Psoas muscle (tissue), 8 donors: ENCODE data around the gene FDX1. TPM values are rescaled to one million over a fixed set of nuclear protein-coding genes. Genes with fewer than 3 reads are reported as not detected.

ENCODE experiments used
- ATAC-seq, 4 donors: fragments of 200-7000 bp; cut with Tn5 transposase; one replicate each; pipeline ENCODE4 v1.9.1; 2020; ENCODE audit warnings: moderate library complexity in 3 of 4, mild to moderate bottlenecking in 2 of 4
- DNase-seq, 2 donors: peaks; one replicate each; pipeline ENCODE4 v3.0.0-alpha.2; 2020
- H3K27ac ChIP-seq: fragments of 200-600 bp; one replicate; pipeline ENCODE4 v1.8.0; 2022
- H3K27me3 ChIP-seq, 3 donors: fragments of 200-600 bp in 1 of 3; one replicate each; pipeline versions ENCODE4 v1.6.1 to v1.8.0; 2013 to 2022; ENCODE audit warnings: low read length in 2 of 3, mild to moderate bottlenecking in 2 of 3, moderate library complexity in 1 of 3; ENCODE audit not compliant: insufficient read depth in 3 of 3
- H3K36me3 ChIP-seq, 2 donors: fragments of 200-600 bp in 1 of 2; one replicate each; pipeline versions ENCODE4 v1.6.1 to v1.8.0; 2013 to 2022; ENCODE audit warnings: low read depth in 1 of 2, mild to moderate bottlenecking in 1 of 2, moderate library complexity in 1 of 2; ENCODE audit not compliant: insufficient read depth in 1 of 2
- H3K4me1 ChIP-seq: fragments of 200-600 bp; one replicate; pipeline ENCODE4 v1.8.0; 2022
- H3K4me3 ChIP-seq: fragments of 200-600 bp; one replicate; pipeline ENCODE4 v1.8.0; 2022; ENCODE audit warnings: mild to moderate bottlenecking
- H3K9me3 ChIP-seq: fragments of 200-600 bp; one replicate; pipeline ENCODE4 v1.8.0; 2022
- WGBS, 3 donors: extraction: QIAGEN DNeasy Blood & Tissue Kit; methylation state at CpG; one replicate each; pipeline versions ENCODE4 v1.1.6 to v1.1.7; 2013; 5-methylcytosine and 5-hydroxymethylcytosine counted together
- intact Hi-C, 2 donors: fragments of 100-400 bp; cut with DNase I; formaldehyde crosslinking; loops; one replicate each; pipeline versions ENCODE4 v1.11.0 to v1.14.2; 2022
- polyA plus RNA-seq, 3 donors: library from polyadenylated mRNA; stranded (reverse); fragments of 200-250 nt; gene quantifications; one replicate each; pipeline ENCODE4 v1.2.3, GENCODE V29; 2013
- total RNA-seq, 4 donors: library from RNA; stranded (reverse); fragmentation: NEBNext Ultra II Directional in 2 of 4; extraction: Animal tissue kit (Norgen Biotek cat#: 25700) in 2 of 4; gene quantifications; one replicate each; pipeline versions ENCODE4 v1.2.1 to v1.2.4, GENCODE V29; 2021 to 2023
- TF ChIP-seq, protein P1 (sequence below): fragments of 200-600 bp; IDR thresholded peaks from one replicate; pipeline ENCODE4 v1.8.0; 2022; ENCODE audit warnings: antibody characterized with exemption
- donor health status: healthy with polysubstance abuse.
- donor health status: DM: no; HTN: no; CAD: no; lungs with moderate emphysema.
- donor health status: Bipolar disorder and iron deficiency.
- donor health status: healthy.
- donor health status: DM: yes; HTN: yes; CAD: no.
- donor health status: DM: no; HTN: no; CAD: no.
- donor health status: DM: no; HTN: no; CAD: no.
- donor health status: DM: yes; HTN: yes; CAD: no.

FDX1 gene
- total and polyA plus RNA-seq, 7 donors: 13.6 to 23.7 (median 15.2) TPM

DNA sequence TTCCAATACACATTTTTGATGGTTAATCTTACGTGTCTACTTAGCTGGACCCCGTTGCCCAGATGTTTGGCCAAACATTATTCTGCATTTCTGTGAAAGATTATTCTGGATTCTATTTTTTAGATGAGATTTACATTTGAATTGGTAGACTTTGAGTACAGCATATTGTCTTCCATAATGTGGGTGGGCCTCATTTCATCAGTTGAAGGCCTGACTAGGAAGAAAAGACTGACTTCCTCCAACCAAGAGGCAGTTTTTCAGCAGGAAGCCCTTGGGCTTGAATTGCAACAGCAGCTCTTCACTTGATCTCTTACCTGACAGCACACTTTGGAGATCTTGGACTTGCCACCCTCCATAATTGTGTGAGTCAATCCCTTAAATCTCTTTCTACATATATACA lies 58.7 kb downstream of the FDX1 start:
- WGBS, 3 donors: 56 to 87% (median 70%) methylated on average over 2 of the region's 2 CpGs
- no peaks in the 10 kb centered on the region for H3K27me3 ChIP-seq
- intact Hi-C loops: no loop called here
- H3K36me3 ChIP-seq: no peaks in the 10 kb centered on the region
- no peak overlapping the region for H3K27ac ChIP-seq
- ATAC-seq (no peak), DNase-seq (no peak)
- TF ChIP-seq, protein P1, sequence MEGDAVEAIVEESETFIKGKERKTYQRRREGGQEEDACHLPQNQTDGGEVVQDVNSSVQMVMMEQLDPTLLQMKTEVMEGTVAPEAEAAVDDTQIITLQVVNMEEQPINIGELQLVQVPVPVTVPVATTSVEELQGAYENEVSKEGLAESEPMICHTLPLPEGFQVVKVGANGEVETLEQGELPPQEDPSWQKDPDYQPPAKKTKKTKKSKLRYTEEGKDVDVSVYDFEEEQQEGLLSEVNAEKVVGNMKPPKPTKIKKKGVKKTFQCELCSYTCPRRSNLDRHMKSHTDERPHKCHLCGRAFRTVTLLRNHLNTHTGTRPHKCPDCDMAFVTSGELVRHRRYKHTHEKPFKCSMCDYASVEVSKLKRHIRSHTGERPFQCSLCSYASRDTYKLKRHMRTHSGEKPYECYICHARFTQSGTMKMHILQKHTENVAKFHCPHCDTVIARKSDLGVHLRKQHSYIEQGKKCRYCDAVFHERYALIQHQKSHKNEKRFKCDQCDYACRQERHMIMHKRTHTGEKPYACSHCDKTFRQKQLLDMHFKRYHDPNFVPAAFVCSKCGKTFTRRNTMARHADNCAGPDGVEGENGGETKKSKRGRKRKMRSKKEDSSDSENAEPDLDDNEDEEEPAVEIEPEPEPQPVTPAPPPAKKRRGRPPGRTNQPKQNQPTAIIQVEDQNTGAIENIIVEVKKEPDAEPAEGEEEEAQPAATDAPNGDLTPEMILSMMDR: no peak
- no peak overlapping the region for H3K4me3 ChIP-seq
- H3K4me1 ChIP-seq: no peaks in the 10 kb centered on the region
- no peaks in the 10 kb centered on the region for H3K9me3 ChIP-seq

DNA sequence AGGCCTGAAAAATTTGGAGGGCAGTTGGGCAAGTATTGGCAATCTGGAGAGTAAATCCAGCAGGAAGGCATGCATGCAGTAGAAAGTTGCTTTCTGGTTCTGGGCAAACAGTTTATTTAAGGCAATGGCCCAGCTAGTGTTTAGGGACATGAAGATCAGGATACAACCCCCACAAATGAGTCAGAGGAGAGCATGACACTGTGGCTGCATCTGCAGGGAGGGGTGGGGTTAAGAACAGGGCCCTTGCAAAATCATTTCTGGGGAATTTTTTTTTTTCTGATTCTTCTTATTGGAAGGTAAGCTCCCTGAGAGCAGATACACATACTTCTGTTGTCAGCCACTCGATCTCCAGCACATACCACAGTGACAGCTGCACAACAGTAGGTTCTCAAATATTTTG lies 61.1 kb downstream of the FDX1 start:
- Histone ChIP-seq H3K27me3 (no peaks in the 10 kb centered on the region), H3K36me3 (no peaks in the 10 kb centered on the region), H3K4me1 (no peaks in the 10 kb centered on the region), H3K4me3 (no peak overlapping the region), H3K9me3 (no peaks in the 10 kb centered on the region), H3K27ac (no peak overlapping the region)
- WGBS, 3 donors: 27 to 61% (median 42%) methylated on average over 1 of the region's 1 CpG
- ATAC-seq (peak; percentile 49 to 71 (median 61)), DNase-seq (peak in 1 of 2 donors; percentile 29)
- intact Hi-C loops: no loop called here
- TF ChIP-seq, protein P1: no peak

DNA sequence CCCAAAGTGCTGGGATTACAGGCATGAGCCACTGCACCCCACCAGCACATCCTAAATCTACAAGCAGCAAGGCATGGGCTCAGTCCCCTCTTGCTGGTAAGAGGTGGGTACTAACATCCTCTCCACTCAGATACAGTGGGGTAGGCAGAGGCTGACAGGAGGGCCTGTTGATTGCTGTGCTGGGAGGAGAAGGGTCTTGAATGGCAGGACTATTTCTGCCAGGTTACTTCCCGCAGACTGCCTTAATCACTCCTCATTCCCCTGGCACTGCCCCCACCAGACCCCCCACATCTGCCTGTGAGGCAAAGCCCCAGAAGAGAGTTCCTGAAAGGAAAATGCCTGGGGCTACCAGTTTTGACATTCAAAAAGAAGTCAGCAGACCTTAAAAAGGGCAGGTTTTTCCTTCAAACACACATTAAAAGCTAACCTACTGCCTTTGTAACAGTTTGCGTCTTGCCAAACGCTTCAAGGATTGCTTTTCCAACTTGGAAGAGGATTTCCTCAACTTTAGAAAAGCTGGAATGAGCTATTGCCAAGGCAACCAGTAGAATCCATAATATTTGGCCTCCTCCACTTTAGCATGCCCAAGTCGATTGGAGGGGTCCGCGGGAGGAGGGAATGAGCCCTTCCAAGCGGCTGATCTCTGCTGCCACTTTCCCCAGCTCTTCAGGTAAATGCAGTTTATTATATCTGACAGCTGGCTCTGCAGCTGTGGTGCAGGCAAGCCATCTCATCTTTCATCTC lies 62.0 kb downstream of the FDX1 start:
- ATAC-seq: peak in 1 of 4 donors; percentile 55

DNA sequence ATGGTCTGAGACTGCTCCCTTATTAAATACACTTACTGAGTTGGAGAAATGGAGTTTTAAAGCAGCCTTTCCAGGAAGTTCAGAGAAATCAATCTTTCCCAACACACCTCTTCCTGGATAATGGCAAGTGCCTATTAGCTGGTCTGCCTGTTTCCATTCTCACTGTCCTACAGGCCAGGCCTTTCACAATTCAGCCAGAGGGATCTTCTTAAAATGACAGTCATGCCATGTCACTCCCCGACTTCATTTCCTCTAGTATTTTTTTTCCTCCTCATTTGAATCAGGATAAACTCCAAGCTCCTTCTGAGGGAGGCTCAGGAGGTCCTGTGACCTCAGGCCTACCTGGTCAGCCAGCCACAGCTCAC lies 62.6 kb downstream of the FDX1 start:
- TF ChIP-seq, protein P1: no peak
- Histone ChIP-seq H3K9me3 (no peaks in the 10 kb centered on the region), H3K27ac (peak overlapping the region; percentile 0), H3K4me3 (no peak overlapping the region), H3K27me3 (no peaks in the 10 kb centered on the region), H3K4me1 (no peaks in the 10 kb centered on the region), H3K36me3 (no peaks in the 10 kb centered on the region)
- 55 to 64% (median 59%) methylated on average over 1 of the region's 1 CpG for WGBS, 3 donors
- ATAC-seq (no peak), DNase-seq (no peak)
- intact Hi-C loops: no loop called here

More for the DNA sequence above, 62.0 kb downstream of the FDX1 start:
- Histone ChIP-seq H3K36me3 (no peaks in the 10 kb centered on the region), H3K4me3 (no peak overlapping the region), H3K27me3 (no peaks in the 10 kb centered on the region), H3K9me3 (no peaks in the 10 kb centered on the region), H3K27ac (peak overlapping the region; percentile 0), H3K4me1 (no peaks in the 10 kb centered on the region)
- intact Hi-C loops: no loop called here
- 51 to 58% (median 52%) methylated on average over 7 of the region's 7 CpGs for WGBS, 3 donors
- TF ChIP-seq, protein P1: no peak
- DNase-seq: no peak

DNA sequence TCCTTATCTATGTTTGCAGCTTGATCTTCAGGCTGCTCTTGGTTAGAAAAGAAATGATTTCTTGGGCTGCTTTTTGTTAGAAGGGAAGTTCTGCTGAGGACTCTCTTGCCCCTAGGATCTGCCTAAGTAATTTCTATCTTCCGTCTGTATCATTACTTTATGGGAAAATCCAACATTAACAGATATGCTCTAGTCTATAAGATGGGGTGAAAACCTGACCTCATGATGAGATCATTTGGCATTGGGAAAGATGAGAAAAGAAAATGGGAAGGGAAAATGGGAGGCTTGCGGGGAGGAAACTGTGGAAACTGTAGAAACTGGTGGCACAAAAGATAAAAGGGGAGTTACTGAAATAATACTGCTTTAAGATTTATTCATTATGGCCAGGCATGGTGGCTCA lies 63.6 kb downstream of the FDX1 start:
- Histone ChIP-seq H3K36me3 (no peaks in the 10 kb centered on the region), H3K4me1 (no peaks in the 10 kb centered on the region), H3K27ac (no peak overlapping the region), H3K4me3 (no peak overlapping the region), H3K9me3 (no peaks in the 10 kb centered on the region), H3K27me3 (no peaks in the 10 kb centered on the region)
- WGBS, 3 donors: 97 to 98% (median 98%) methylated on average over 2 of the region's 2 CpGs
- no peak for DNase-seq
- ATAC-seq: no peak
- intact Hi-C loops: no loop called here
- TF ChIP-seq, protein P1: no peak
